Endothelial cell (in vitro differentiated cells): ENCODE data around the gene TSC22D3. TPM values are rescaled to one million over a fixed set of nuclear protein-coding genes. Genes with fewer than 3 reads are reported as not detected.
A peak's percentile ranks its signal among the peaks of the same experiment; 100 is the strongest.
"Not testable (repeated sequence)": the region's sequence is repeated elsewhere in the genome, so short reads cannot be mapped to it uniquely, and the experiment has no call there.

Experiments used
- DNase-seq: peaks from one replicate; pipeline ENCODE4 v3.0.0; 2021; ENCODE audit warnings: low spot score
- H3K27ac Mint-ChIP-seq: one replicate; pipeline ENCODE4 v1.8.0; 2021; ENCODE audit warnings: mixed read lengths, inconsistent platforms; ENCODE audit not compliant: unreplicated experiment
- H3K27me3 Mint-ChIP-seq: one replicate; pipeline ENCODE4 v1.8.0; 2021; ENCODE audit warnings: mild to moderate bottlenecking, moderate library complexity, mixed read lengths, inconsistent platforms; ENCODE audit not compliant: unreplicated experiment
- H3K36me3 Mint-ChIP-seq: one replicate; pipeline ENCODE4 v1.8.0; 2021; ENCODE audit warnings: mild to moderate bottlenecking, low read depth, mixed read lengths, inconsistent platforms; ENCODE audit not compliant: unreplicated experiment
- H3K4me1 Mint-ChIP-seq: one replicate; pipeline ENCODE4 v1.8.0; 2021; ENCODE audit warnings: mild to moderate bottlenecking, mixed read lengths, inconsistent platforms; ENCODE audit not compliant: unreplicated experiment
- H3K4me3 Mint-ChIP-seq: one replicate; pipeline ENCODE4 v1.8.0; 2021; ENCODE audit warnings: mild to moderate bottlenecking, mixed read lengths, inconsistent platforms; ENCODE audit not compliant: unreplicated experiment
- H3K9me3 Mint-ChIP-seq: one replicate; pipeline ENCODE4 v1.8.0; 2021; ENCODE audit warnings: mixed read lengths, inconsistent platforms; ENCODE audit not compliant: unreplicated experiment
- total RNA-seq: library from RNA; stranded (reverse); fragmentation: NEBNext Ultra II Directional; extraction: Animal tissue kit (Norgen Biotek cat#: 25700); gene quantifications from one replicate; pipeline ENCODE4 v1.2.1, GENCODE V29; 2021; ENCODE audit not compliant: unreplicated experiment
- TF ChIP-seq, protein P1 (sequence below): fragments of 200-600 bp; sonication (generic); IDR thresholded peaks from one replicate; pipeline ENCODE4 v1.5.0; 2021; ENCODE audit warnings: antibody characterized with exemption; ENCODE audit not compliant: unreplicated experiment

Gene TSC22D3
- total RNA-seq, 1 donor from 2014 or later = 68.7 TPM

DNA sequence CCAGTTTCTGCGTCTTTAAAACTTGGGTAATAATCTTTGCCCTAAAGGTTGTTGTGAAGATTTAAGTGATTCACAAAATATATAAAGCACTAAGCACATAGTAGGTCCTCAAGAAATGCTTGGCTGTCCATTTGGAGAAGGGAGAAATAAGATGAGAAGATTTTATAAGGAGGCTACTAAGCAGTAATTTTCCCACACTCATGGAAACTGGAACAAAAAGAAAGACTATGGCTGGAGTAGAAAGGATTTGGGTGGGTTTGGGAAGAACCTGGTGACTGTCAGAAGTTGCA, 100.3 kb downstream of the TSC22D3 start:
- Mint-ChIP-seq H3K27me3 (no peaks in the 10 kb centered on the region), H3K4me3 (no peak overlapping the region), H3K36me3 (no peaks in the 10 kb centered on the region), H3K9me3 (no peaks in the 10 kb centered on the region), H3K4me1 (no peaks in the 10 kb centered on the region), H3K27ac (no peak overlapping the region)
- DNase-seq = no peak
- TF ChIP-seq, protein P1, sequence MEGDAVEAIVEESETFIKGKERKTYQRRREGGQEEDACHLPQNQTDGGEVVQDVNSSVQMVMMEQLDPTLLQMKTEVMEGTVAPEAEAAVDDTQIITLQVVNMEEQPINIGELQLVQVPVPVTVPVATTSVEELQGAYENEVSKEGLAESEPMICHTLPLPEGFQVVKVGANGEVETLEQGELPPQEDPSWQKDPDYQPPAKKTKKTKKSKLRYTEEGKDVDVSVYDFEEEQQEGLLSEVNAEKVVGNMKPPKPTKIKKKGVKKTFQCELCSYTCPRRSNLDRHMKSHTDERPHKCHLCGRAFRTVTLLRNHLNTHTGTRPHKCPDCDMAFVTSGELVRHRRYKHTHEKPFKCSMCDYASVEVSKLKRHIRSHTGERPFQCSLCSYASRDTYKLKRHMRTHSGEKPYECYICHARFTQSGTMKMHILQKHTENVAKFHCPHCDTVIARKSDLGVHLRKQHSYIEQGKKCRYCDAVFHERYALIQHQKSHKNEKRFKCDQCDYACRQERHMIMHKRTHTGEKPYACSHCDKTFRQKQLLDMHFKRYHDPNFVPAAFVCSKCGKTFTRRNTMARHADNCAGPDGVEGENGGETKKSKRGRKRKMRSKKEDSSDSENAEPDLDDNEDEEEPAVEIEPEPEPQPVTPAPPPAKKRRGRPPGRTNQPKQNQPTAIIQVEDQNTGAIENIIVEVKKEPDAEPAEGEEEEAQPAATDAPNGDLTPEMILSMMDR = no peak

GRCh38 chrX:107674480-107675364, 100.9 kb downstream of the TSC22D3 start:
- TF ChIP-seq, protein P1 = no peak
- Mint-ChIP-seq H3K4me1 (no peaks in the 10 kb centered on the region), H3K27ac (no peak overlapping the region), H3K4me3 (no peak overlapping the region), H3K36me3 (no peaks in the 10 kb centered on the region), H3K27me3 (no peaks in the 10 kb centered on the region), H3K9me3 (no peaks in the 10 kb centered on the region)
- no peak for DNase-seq

- Mint-ChIP-seq H3K9me3 (no peaks in the 10 kb centered on the region), H3K4me3 (no peak overlapping the region), H3K27ac (no peak overlapping the region), H3K4me1 (no peaks in the 10 kb centered on the region), H3K27me3 (no peaks in the 10 kb centered on the region), H3K36me3 (no peaks in the 10 kb centered on the region)
- TF ChIP-seq, protein P1 = no peak
- DNase-seq = no peak
Observed at GRCh38 chrX:107673933-107674479, 101.6 kb downstream of the TSC22D3 start.

DNA sequence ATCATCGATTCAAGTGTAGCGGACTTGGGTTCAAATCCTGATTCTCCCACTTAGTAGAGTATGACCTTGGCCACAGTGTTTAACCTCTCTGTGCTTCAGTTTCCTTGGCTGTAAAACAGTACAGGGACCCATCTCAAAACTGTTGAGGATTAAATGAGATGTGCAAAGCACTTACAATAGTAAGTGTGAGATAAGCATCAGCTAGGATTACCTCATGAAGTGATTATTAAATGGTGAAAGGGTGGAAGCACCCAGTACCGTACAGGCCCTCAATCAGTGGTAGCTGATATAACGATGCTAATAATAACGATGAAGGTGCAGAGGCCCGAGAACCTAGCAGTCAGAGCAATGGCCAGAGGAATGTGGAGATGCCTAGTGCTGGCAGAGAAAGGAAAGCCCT, 102.2 kb downstream of the TSC22D3 start:
- no peak overlapping the region for H3K27ac Mint-ChIP-seq
- peaks cover 2% of the 10 kb centered on the region for H3K4me1 Mint-ChIP-seq
- DNase-seq = no peak
- TF ChIP-seq, protein P1 = no peak
- no peaks in the 10 kb centered on the region for H3K36me3 Mint-ChIP-seq
- no peaks in the 10 kb centered on the region for H3K27me3 Mint-ChIP-seq
- no peak overlapping the region for H3K4me3 Mint-ChIP-seq
- no peaks in the 10 kb centered on the region for H3K9me3 Mint-ChIP-seq

DNA sequence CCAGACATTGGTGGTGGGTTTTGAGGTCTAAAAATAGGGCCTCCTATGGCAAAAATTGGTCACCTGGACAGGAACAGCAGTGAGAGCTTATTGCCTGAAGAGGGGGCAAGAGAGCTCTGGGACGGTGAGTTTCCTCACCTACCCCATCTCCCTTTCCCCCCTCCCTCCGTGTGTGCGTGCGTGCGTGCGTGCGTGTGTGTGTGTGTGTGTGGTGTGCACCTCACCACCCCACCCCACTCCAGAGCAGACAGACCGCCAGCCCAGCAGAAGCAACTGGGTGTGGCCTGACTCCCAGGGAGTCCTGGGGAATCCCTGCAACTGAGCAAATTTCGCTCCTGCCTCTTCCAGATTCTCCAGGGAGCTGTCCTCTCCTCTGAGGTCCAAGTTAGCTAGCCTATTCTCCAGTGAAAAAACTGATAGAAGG, 102.6 kb downstream of the TSC22D3 start:
- Mint-ChIP-seq H3K9me3 (no peaks in the 10 kb centered on the region), H3K4me3 (no peak overlapping the region), H3K27me3 (no peaks in the 10 kb centered on the region), H3K27ac (no peak overlapping the region), H3K4me1 (peaks cover 2% of the 10 kb centered on the region), H3K36me3 (no peaks in the 10 kb centered on the region)
- TF ChIP-seq, protein P1 = peak; percentile 47
- peak; percentile 22 for DNase-seq

GRCh38 chrX:107671256-107671655, 104.3 kb downstream of the TSC22D3 start:
- not testable (repeated sequence) for H3K27ac Mint-ChIP-seq, H3K27me3 Mint-ChIP-seq, H3K9me3 Mint-ChIP-seq, DNase-seq, H3K4me1 Mint-ChIP-seq, H3K36me3 Mint-ChIP-seq, H3K4me3 Mint-ChIP-seq
